H1 (cell line): ENCODE data around the gene ZNF586. TPM values are rescaled to one million over a fixed set of nuclear protein-coding genes. Genes with fewer than 3 reads are reported as not detected.

ENCODE experiments used
- CTCF ChIA-PET: fragments of 300-600 bp; sonication (Branson Sonifier 250); formaldehyde crosslinking; loops from one replicate; lab custom pipeline; 2021; ENCODE audit not compliant: partially characterized antibody; lab: Charles Lee
- POLR2A ChIA-PET: fragments of 300-600 bp; sonication (Branson Sonifier 250); formaldehyde crosslinking; loops from one replicate; lab custom pipeline; 2021; ENCODE audit warnings: inconsistent platforms; ENCODE audit not compliant: partially characterized antibody; lab: Charles Lee
- DNase-seq, 2 experiments: peaks; one replicate each; pipeline versions ENCODE4 v3.0.0 to v3.0.0-alpha.2; 2010 to 2022; ENCODE audit warnings: low spot score in 2 of 2, low read depth in 1 of 2, mixed read lengths in 1 of 2
- FAIRE-seq: peaks from 2 replicates; lab custom pipeline; 2011; peaks lifted over from hg19 to GRCh38; lab: Jason Lieb, UNC
- H2AFZ ChIP-seq: 2 replicates; pipeline ENCODE4 v1.8.1; 2012; ENCODE audit warnings: low read length, inconsistent platforms
- H2AK5ac ChIP-seq: 2 replicates; pipeline ENCODE4 v1.6.1; 2013; ENCODE audit warnings: low read depth, low read length
- H2BK120ac ChIP-seq: replicated peaks from 2 replicates; pipeline ENCODE3; 2013; ENCODE audit warnings: low read depth, low read length, inconsistent platforms
- H2BK12ac ChIP-seq: 2 replicates; pipeline ENCODE4 v1.6.1; 2013; ENCODE audit warnings: low read depth, low read length
- H2BK15ac ChIP-seq: 2 replicates; pipeline ENCODE4 v1.6.1; 2013; ENCODE audit warnings: low read length
- H2BK20ac ChIP-seq: 2 replicates; pipeline ENCODE4 v1.6.1; 2013; ENCODE audit warnings: low read length
- H2BK5ac ChIP-seq: 2 replicates; pipeline ENCODE4 v1.6.1; 2013; ENCODE audit warnings: low read depth, low read length
- H3K14ac ChIP-seq: 2 replicates; pipeline ENCODE4 v1.6.1; 2013; ENCODE audit warnings: inconsistent platforms; ENCODE audit not compliant: insufficient read length
- H3K18ac ChIP-seq: 2 replicates; pipeline ENCODE4 v1.6.1; 2013; ENCODE audit warnings: low read length; ENCODE audit errors: extremely low read depth
- H3K23ac ChIP-seq: 2 replicates; pipeline ENCODE4 v1.6.1; 2013; ENCODE audit warnings: inconsistent platforms; ENCODE audit not compliant: insufficient read length
- H3K23me2 ChIP-seq: 2 replicates; pipeline ENCODE4 v1.6.1; 2013; ENCODE audit warnings: low read depth, low read length
- H3K27ac ChIP-seq: 2 replicates; pipeline ENCODE4 v1.6.1; 2011; ENCODE audit warnings: low read depth, low read length, inconsistent platforms
- H3K27me3 ChIP-seq, 4 experiments: replicated peaks in 1 of 4; 1 replicate in 1 of 4; 2 replicates in 3 of 4; pipeline versions ENCODE4 v1.6.1 to v1.8.1; 2011 to 2013; ENCODE audit warnings: low read length in 3 of 4, mild to moderate bottlenecking in 3 of 4, inconsistent platforms in 2 of 4, mixed read lengths in 2 of 4, moderate library complexity in 1 of 4; ENCODE audit not compliant: control insufficient read depth in 3 of 4, insufficient read depth in 3 of 4; ENCODE audit errors: extremely low read depth in 1 of 4
- H3K36me3 ChIP-seq, 4 experiments: 2 replicates each; pipeline versions ENCODE4 v1.6.1 to v1.8.1; 2011 to 2013; ENCODE audit warnings: mild to moderate bottlenecking in 4 of 4, low read length in 3 of 4, moderate library complexity in 2 of 4, control low read depth in 1 of 4, inconsistent platforms in 1 of 4; ENCODE audit not compliant: insufficient read depth in 4 of 4, control insufficient read depth in 2 of 4
- H3K4ac ChIP-seq: replicated peaks from 2 replicates; pipeline ENCODE3; 2013; ENCODE audit warnings: low read length, low read depth, mixed read lengths, inconsistent platforms; ENCODE audit not compliant: insufficient read length
- H3K4me1 ChIP-seq, 4 experiments: replicated peaks in 1 of 4; 1 replicate in 1 of 4; 2 replicates in 3 of 4; pipeline versions ENCODE4 v1.6.1 to v1.8.1; 2011 to 2013; ENCODE audit warnings: low read length in 3 of 4, inconsistent platforms in 2 of 4, mixed read lengths in 1 of 4; ENCODE audit not compliant: insufficient read depth in 4 of 4, control insufficient read depth in 3 of 4
- H3K4me2 ChIP-seq, 2 experiments: 2 replicates each; pipeline versions ENCODE4 v1.6.1 to v1.8.1; 2011 to 2013; ENCODE audit warnings: low read depth in 2 of 2, low read length in 2 of 2, control low read depth in 1 of 2, inconsistent platforms in 1 of 2, mild to moderate bottlenecking in 1 of 2; ENCODE audit not compliant: insufficient read depth in 1 of 2
- H3K4me3 ChIP-seq, 4 experiments: fragments of 200-600, 300-600 bp in 1 of 4; sonication (generic), shearing (Covaris generic), sonication (Bioruptor Twin) in 1 of 4; 2 replicates each; pipeline versions ENCODE4 v1.5.1 to v1.8.1; 2011 to 2016; ENCODE audit warnings: low read length in 4 of 4, low read depth in 3 of 4, control low read depth in 2 of 4, inconsistent platforms in 2 of 4, mild to moderate bottlenecking in 2 of 4, mixed read lengths in 1 of 4, moderate library complexity in 1 of 4; ENCODE audit not compliant: insufficient read depth in 2 of 4; ENCODE audit errors: extremely low read depth in 1 of 4
- H3K56ac ChIP-seq: replicated peaks from 2 replicates; pipeline ENCODE3; 2013; ENCODE audit warnings: low read depth, mild to moderate bottlenecking, mixed read lengths, low read length, inconsistent platforms; ENCODE audit not compliant: insufficient read length
- H3K79me1 ChIP-seq: 2 replicates; pipeline ENCODE4 v1.6.1; 2013; ENCODE audit warnings: low read depth, low read length, control low read depth
- H3K79me2 ChIP-seq, 2 experiments: 2 replicates each; pipeline versions ENCODE4 v1.6.1 to v1.8.1; 2012 to 2013; ENCODE audit warnings: low read length in 2 of 2, mild to moderate bottlenecking in 2 of 2, inconsistent platforms in 1 of 2; ENCODE audit not compliant: insufficient read depth in 2 of 2, control insufficient read depth in 1 of 2
- H3K9ac ChIP-seq, 4 experiments: replicated peaks in 1 of 4; 1 replicate in 1 of 4; 2 replicates in 3 of 4; pipeline versions ENCODE4 v1.6.1 to v1.8.1; 2011 to 2013; ENCODE audit warnings: low read depth in 3 of 4, low read length in 3 of 4, control low read depth in 2 of 4, mild to moderate bottlenecking in 2 of 4, moderate library complexity in 2 of 4, inconsistent platforms in 1 of 4; ENCODE audit errors: extremely low read depth in 1 of 4
- H3K9me3 ChIP-seq, 2 experiments: 2 replicates each; pipeline versions ENCODE4 v1.6.1 to v1.8.1; 2012 to 2013; ENCODE audit warnings: mild to moderate bottlenecking in 2 of 2, moderate library complexity in 2 of 2, control low read depth in 1 of 2, inconsistent platforms in 1 of 2, low read depth in 1 of 2, low read length in 1 of 2, mixed read lengths in 1 of 2; ENCODE audit not compliant: insufficient read depth in 2 of 2
- H4K20me1 ChIP-seq, 2 experiments: replicated peaks in 1 of 2; 2 replicates each; pipeline versions ENCODE3 to v1.8.1; 2011 to 2013; ENCODE audit warnings: inconsistent platforms in 2 of 2, low read length in 2 of 2, mild to moderate bottlenecking in 1 of 2; ENCODE audit not compliant: insufficient read depth in 2 of 2, control insufficient read depth in 1 of 2
- H4K5ac ChIP-seq: 2 replicates; pipeline ENCODE4 v1.6.1; 2013; ENCODE audit warnings: low read length, low read depth, mixed read lengths, inconsistent platforms; ENCODE audit not compliant: insufficient read length
- H4K8ac ChIP-seq: 2 replicates; pipeline ENCODE4 v1.8.0; 2013; ENCODE audit warnings: mild to moderate bottlenecking, moderate library complexity, low read length, inconsistent platforms; ENCODE audit not compliant: insufficient read depth; ENCODE audit errors: extremely low read depth
- H4K91ac ChIP-seq: replicated peaks from 2 replicates; pipeline ENCODE3; 2013; ENCODE audit warnings: low read length, mixed read lengths, inconsistent platforms; ENCODE audit not compliant: insufficient read length
- CEBPB ChIP-seq: IDR thresholded peaks from 2 replicates; pipeline ENCODE4 v1.6.1; 2012; ENCODE audit warnings: low read depth, low read length
- CTBP2 ChIP-seq: IDR thresholded peaks from 2 replicates; pipeline ENCODE4 v1.7.0; 2011; ENCODE audit warnings: borderline replicate concordance, mild to moderate bottlenecking, moderate library complexity, mixed read lengths, low read length; ENCODE audit not compliant: insufficient read depth, insufficient read length
- CTCF ChIP-seq, 3 experiments: IDR thresholded peaks; 1 replicate in 2 of 3; 2 replicates in 1 of 3; pipeline versions ENCODE4 v1.5.1 to v1.6.1; 2011; ENCODE audit warnings: low read length in 3 of 3, mild to moderate bottlenecking in 3 of 3, inconsistent platforms in 2 of 3, low read depth in 1 of 3, moderate library complexity in 1 of 3; ENCODE audit not compliant: insufficient read depth in 1 of 3; ENCODE audit errors: control extremely low read depth in 1 of 3
- HDAC2 ChIP-seq, 2 experiments: fragments of 300-600 bp in 1 of 2; sonication (generic) in 1 of 2; IDR thresholded peaks; 2 replicates each; pipeline ENCODE4 v1.6.1; 2011 to 2012; ENCODE audit warnings: low read depth in 2 of 2, low read length in 2 of 2, mild to moderate bottlenecking in 2 of 2, moderate library complexity in 2 of 2, borderline replicate concordance in 1 of 2, inconsistent platforms in 1 of 2
- POLR2AphosphoS5 ChIP-seq: IDR thresholded peaks from 2 replicates; pipeline ENCODE4 v1.6.1; 2011; ENCODE audit warnings: low read depth, low read length
- SIRT6 ChIP-seq: IDR thresholded peaks from one replicate; pipeline ENCODE4 v1.7.1; 2012; ENCODE audit warnings: low read length, inconsistent platforms
- whole genome bisulfite sequencing, 2 experiments: shearing (Covaris generic) in 1 of 2; methylation state at CpG; one replicate each; pipeline versions ENCODE4 v1.1.6 to v1.1.7; 2013 to 2015; ENCODE audit warnings: low lambda C conversion rate in 2 of 2, mixed read lengths in 2 of 2, inconsistent platforms in 1 of 2, low coverage in 1 of 2, missing lambda C conversion rate in 1 of 2; ENCODE audit not compliant: insufficient replicate concordance in 2 of 2, insufficient coverage in 1 of 2, insufficient read length in 1 of 2; ENCODE audit errors: extremely low coverage in 1 of 2, missing lambda C conversion rate in 1 of 2; 5-methylcytosine and 5-hydroxymethylcytosine counted together
- polyA plus RNA-seq, 7 experiments: library from polyadenylated mRNA; depleted of rRNA in 3 of 7; stranded (reverse) in 5 of 7; unstranded in 2 of 7; fragments of >200 nt in 5 of 7; fragments of 200-250 nt in 2 of 7; gene quantifications; 1 replicate in 5 of 7; 2 replicates in 1 of 7; 4 replicates in 1 of 7; pipeline versions ENCODE4 v1.2.1 to v1.2.3, GENCODE V29; 2011 to 2013; ENCODE audit warnings: missing spikeins in 2 of 7, mixed read lengths in 2 of 7
- total RNA-seq: library from RNA; stranded (reverse); fragmentation: NEBNext Ultra II Directional; extraction: Animal tissue kit (Norgen Biotek cat#: 25700); gene quantifications from 2 replicates; pipeline ENCODE4 v1.2.1, GENCODE V29; 2021

The ZNF586 gene
- total and polyA plus RNA-seq, 2 of the 8 experiments (the other 6 are each of a cell fraction or from before 2014, with no cell fraction given): 8.1 to 15.5 TPM

- WGBS, 2 experiments: 91% methylated on average over 4 of the region's 4 CpGs; no CpG with 5 or more reads in 1 of the 2 experiments
- Histone ChIP-seq H3K56ac (no peak overlapping the region), H3K9me3 (no peaks in the 10 kb centered on the region), H2BK120ac (no peak overlapping the region), H2AK5ac (no peak overlapping the region), H3K79me1 (no peaks in the 10 kb centered on the region; the same call in 1 of the 2 replicates), H3K27me3 (no peaks in the 10 kb centered on the region), H4K20me1 (peaks cover 0 to 9% of the 10 kb centered on the region in 2 experiments), H2BK5ac (no peak overlapping the region), H3K9ac (no peak overlapping the region), H3K4ac (no peak overlapping the region), H4K91ac (no peak overlapping the region), H3K4me1 (peaks cover 0 to 2% (median 0%) of the 10 kb centered on the region in 4 experiments; a peak in 1 of 7 replicates), H3K4me2 (no peak overlapping the region), H2AFZ (no peak overlapping the region), H2BK20ac (no peak overlapping the region), H3K4me3 (no peak overlapping the region), H3K36me3 (peaks cover 0 to 7% (median 2%) of the 10 kb centered on the region in 4 experiments; a peak in 4 of 8 replicates), H3K79me2 (peaks cover 3 to 4% of the 10 kb centered on the region in 2 experiments; a peak in 2 of 4 replicates), H4K5ac (no peak overlapping the region), H3K14ac (no peak overlapping the region), H3K23me2 (no peaks in the 10 kb centered on the region), H4K8ac (no peak overlapping the region), H2BK15ac (no peak overlapping the region), H2BK12ac (no peak overlapping the region), H3K27ac (no peak overlapping the region), H3K18ac (no peak overlapping the region), H3K23ac (no peak overlapping the region)
- ChIA-PET POLR2A (no interaction called here), CTCF (no interaction called here)
- TF ChIP-seq CEBPB: no peak
- TF ChIP-seq SIRT6: no peak
- no peak for TF ChIP-seq CTCF (IDR thresholded peaks at IDR 0.05; ENCODE audit: control extremely low read depth in 1 of 3, insufficient read depth in 1 of 3, low read depth in 1 of 3, low read length in 3 of 3)
- TF ChIP-seq POLR2AphosphoS5: no peak
- TF ChIP-seq HDAC2 (IDR thresholded peaks at IDR 0.05; ENCODE audit: borderline replicate concordance in 1 of 2, low read depth in 2 of 2, low read length in 2 of 2): no peak
- no peak for TF ChIP-seq CTBP2
- no peak for FAIRE-seq
- no peak for DNase-seq
Observed at GRCh38 chr19:57789288-57789687, 19.8 kb downstream of the ZNF586 start.
